Placental epithelial cell (primary cell): ENCODE results near the gene VWA7. TPM values are rescaled to one million over a fixed set of nuclear protein-coding genes. Genes with fewer than 3 reads are reported as not detected.

Experiments
- small RNA-seq: library from RNA; depleted of rRNA; stranded (forward); fragments of <200 nt; gene quantifications from one replicate; pipeline ENCODE3, GENCODE V24; 2012
- total RNA-seq: library from RNA; depleted of rRNA; stranded (reverse); fragments of >200 nt; gene quantifications from 2 replicates; pipeline ENCODE4 v1.2.3, GENCODE V29; 2012

VWA7 gene
- total RNA-seq, result 3.8 and 4.7 TPM in 2 replicates

DNA sequence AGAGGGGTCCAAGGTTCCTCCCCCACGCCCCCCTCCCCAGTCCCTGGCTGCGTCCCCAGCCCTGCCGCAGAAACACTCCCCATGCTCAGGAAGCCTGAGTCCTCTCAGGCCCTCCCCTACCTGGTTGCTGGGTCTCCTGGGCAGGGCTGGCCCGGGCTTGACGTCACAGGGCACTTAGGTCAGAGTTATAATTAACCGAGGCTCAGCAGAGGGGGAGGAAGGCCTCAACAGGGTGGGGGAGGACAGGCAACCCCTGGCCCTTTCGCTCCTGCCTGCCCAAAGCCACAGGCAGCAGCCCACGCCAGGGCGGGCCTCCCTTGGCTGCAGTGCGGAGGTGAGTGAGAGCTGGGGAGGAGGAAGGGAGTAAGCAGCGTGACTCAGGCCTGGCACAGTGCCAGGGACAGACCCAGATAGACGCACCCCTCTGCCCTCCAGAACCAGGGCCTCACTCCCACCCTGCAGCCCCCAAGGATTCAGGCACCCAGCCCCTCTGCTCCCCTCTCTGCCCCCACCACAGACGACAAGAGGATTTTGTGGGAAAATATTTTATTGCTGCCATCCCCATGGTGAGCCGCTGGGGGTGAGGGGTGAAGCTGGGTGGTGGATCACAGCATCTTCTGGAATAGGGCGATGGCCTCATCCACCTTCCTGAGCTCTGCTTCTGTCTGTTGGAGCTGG lies at the start of gene VWA7:
TSS of gene VWA7 (minus strand) at position 340 of the 678 bp plus-strand sequence. CDS start 549 bp downstream, outside the sequence.

GRCh38 chr6:31815025-31815838 lies 38.1 kb upstream of the VWA7 start, which contains the start of the genes HSPA1A and HSPA1L:
Gene HSPA1A, plus strand, starts transcription at chr6:31815543. Its CDS starts 214 bp downstream, at chr6:31815757.
Gene HSPA1L, minus strand, starts transcription at chr6:31815283. Its CDS starts 3,311 bp downstream, at chr6:31811972.

DNA sequence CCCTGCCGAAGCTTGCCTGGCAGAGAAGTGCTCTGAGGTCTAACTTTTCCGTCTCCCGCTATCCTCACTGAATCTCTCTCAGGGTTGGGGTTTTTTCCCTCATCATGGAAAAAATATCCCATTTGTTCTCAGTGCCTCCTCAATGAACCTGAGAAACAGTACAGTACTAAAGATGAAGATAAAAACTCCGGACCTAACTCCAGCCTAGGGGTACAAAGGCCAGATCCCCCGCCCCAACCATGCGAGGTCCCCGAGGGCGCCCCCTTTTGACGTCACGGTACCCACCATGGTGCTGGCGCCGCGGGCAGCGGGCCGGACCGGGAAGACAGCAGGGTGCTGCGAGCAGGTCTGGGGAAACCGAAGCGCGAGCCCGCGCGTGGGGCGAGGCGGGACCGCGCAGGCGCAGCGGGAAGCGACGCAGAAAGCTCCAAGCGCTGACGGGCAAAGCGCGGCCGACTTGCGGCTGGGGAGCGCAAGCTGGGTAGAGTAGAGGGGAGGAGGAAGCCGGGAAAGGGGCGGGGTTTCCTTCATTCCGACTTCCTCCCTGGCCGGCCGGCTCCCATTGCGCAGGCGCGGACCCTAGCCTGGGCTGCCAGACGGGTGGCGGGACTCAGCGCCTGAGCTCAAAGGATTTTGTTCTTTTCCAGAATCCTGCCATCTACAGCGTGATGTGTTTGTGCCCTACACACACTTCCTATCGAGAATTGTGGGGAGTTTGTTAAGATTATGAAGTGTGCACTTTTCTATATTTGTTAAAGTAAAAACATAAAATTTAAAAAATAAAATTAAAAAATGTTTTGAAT lies 29.5 kb upstream of the VWA7 start, which contains the start of gene LSM2:
TSS of gene LSM2 (minus strand) at position 497 of the 803 bp plus-strand sequence. CDS start at position 288, 209 bp downstream.

DNA sequence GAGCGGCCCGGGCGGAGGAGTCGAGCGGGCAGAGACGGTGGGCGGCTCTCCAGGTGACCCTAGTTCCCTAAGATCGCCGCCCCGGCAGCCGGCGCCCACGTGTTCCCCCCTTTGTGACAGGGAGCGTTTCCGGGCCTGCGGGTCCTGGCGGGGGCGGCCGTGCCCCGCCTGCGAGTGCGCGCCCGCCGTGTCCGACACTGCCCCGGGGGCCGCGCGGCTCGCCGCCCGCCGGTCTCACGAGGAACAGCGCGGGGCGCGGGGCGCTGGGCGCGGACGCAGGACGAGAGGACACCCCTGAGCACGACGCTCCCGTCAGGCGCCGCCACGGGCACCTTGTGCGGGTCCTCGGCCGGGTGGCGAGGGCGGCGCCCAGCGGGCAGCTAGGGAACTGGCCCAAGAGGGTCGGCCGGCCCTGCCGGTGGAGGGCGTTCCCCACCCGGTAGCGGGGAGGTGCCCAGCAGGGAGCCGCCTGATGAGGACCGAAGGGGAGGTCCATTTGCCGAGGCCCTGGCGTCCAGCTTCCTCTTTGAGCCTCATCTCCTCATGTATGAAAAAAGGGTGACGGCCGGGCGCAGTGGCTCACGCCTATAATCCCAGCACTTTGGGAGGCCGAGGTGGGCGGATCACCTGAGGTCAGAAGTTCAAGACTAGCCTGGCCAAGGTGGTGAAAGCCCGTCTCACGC lies 18.6 kb upstream of the VWA7 start, which contains the start of gene VARS1:
TSS of gene VARS1 (minus strand) at position 137 of the 683 bp plus-strand sequence. CDS start 535 bp downstream, outside the sequence.

DNA sequence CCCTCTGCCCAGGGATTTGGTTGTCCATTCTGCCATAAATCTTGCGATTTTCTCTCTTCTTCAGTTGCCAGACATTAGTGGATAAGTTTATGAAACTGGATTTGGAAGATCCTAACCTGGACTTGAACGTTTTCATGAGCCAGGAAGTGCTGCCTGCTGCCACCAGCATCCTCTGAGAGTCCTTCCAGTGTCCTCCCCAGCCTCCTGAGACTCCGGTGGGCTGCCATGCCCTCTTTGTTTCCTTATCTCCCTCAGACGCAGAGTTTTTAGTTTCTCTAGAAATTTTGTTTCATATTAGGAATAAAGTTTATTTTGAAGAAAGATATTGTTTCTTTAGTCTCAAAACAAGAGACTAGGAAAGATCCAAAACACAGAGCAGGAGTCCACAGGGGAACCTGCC lies 14.8 kb downstream of the VWA7 start, which contains the start of gene SAPCD1:
TSS of gene SAPCD1 (plus strand) at position 301 of the 400 bp plus-strand sequence. CDS start 399 bp downstream, outside the sequence.

GRCh38 chr6:31739639-31740396 lies 37.3 kb downstream of the VWA7 start, which contains the start of gene MSH5:
Gene MSH5, plus strand, starts transcription at chr6:31740005. Its CDS starts 462 bp downstream, at chr6:31740467.

DNA sequence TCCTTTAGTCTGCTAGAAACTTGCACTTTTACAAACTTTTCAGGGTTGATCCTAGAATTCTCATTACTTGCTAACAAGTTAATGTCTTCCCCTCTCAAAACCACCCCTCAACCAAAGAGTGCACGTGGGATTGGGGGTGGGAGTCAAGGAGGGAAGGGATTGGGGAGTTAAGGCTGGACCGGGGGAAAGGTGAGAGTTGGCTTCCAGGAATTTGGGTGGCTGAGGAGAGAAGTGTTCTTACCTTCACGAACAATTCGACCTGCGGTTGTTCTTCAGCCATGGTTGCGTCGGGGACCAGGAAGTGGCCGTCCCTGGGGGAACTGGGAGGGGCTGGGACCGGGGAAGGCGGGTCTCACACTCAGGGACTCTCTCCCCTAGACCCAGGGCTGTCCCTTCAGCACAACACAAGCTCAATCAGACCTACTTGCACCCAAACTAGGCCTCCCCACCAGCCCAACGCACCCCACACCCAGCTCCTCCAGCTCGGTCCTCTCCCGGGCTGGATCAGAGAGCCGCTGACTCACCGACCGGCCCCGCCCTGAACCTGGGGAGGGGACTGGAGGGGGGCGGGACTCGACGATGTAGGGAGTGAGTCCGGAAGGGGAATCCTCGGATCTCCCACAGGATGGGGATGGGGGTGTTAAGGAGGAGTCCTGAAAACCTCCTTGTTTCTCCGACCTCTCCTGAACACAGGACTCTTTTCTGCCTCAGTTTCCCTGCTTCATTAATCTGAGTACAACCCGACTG lies 40.9 kb downstream of the VWA7 start, which contains the start of gene CLIC1:
TSS of gene CLIC1 (minus strand) at position 510 of the 747 bp plus-strand sequence. CDS start at position 280, 230 bp downstream.

DNA sequence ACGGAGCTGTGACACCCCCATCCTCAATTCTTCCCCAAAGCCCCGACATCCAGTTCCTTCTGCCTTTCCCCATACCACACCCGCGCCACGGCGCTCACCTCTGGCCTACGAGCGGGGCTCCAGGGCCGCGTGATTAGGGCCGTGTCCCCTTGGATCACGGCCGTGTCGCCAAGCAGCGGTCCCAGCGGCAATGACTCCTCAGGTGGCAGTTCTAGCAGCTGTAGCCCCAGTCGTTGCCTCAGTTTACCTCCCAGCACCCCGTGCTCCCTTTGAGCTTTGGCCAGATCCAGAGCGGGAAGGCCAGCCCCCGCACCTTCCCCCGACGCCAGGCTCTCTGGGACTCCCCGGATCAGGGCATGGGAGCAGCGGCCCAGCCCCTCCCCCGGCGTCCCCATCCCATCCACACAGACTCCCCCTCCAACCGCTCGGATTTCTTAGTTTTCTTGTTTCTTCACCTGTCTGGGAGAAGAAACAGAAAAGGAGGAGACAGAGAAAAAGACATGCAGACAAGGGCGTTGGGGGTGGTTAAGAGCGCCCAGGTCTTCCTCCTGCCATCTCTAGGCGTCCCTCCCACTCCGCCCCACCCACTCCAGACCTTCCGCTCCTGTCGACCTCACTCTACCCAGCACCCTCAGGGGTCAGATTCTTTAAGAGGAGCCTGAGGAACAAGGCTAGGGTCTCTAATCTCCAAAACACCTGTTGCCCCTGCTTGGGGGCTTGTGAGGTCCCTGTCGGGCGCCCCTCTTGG lies 48.2 kb downstream of the VWA7 start, which contains the start of gene DDAH2:
TSS of gene DDAH2 (minus strand) at position 533 of the 748 bp plus-strand sequence. CDS start at position 395, 138 bp downstream.

GRCh38 chr6:31723245-31723979 lies 53.7 kb downstream of the VWA7 start, which contains the start of gene MPIG6B:
Gene MPIG6B, plus strand, starts transcription at chr6:31723373. Its CDS starts 11 bp downstream, at chr6:31723384.

DNA sequence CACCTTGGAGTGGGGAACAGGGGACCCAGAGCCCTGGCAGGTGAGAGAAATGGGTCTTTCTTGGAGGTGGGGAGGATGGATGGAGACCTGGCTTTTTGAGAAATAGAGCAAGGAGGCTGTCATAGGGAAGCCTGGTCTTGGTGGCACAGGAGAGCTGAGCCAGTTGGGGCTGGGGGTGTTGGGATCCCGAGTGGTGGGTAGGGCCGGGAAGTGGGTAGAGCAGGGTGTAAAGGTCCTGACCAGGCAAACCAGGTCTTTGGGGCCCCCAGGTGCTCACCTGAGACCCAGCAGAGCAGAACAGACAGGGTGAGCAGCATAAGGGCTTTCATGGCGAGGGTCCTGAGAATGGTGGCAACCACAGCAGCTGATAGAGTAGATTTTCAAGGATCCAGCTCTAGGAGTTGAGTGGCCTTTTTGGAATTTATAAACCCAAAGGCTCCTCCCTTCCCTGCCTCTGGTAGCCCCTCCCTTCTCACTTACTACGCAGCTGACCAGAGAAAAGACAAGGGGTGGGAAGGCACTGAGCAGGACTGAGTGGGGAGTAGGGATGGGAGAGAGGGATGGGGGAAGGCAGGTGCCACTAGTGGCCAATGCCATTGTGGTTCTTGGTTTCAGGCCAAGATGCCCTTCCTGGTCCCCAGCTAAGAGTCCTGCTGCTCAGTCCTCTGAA lies 55.6 kb downstream of the VWA7 start, which contains the start of gene LY6G6C:
TSS of gene LY6G6C (minus strand) at position 396 of the 670 bp plus-strand sequence. CDS start at position 329, 67 bp downstream.

Small RNA genes lying within 50 kb of the gene (small RNA-seq; reads per million reads assigned to genes)
- gene MSH5-SAPCD1 (not detected), gene RF00019 (not detected), gene RNU6-850P (not detected), gene SAPCD1 (not detected)

Other genes with a start within 250 kb of the VWA7 start
- gene MCCD1, start 248.4 kb downstream of the VWA7 start, total RNA-seq, result not detected in 2 replicates
- 338 and 413 TPM in 2 replicates for gene DDX39B, start 235.3 kb downstream of the VWA7 start, total RNA-seq
- 0.43 and 1.2 TPM in 2 replicates for gene ATP6V1G2, start 230.7 kb downstream of the VWA7 start, total RNA-seq
- 37.8 and 46.3 TPM in 2 replicates for gene NFKBIL1, start 229.7 kb downstream of the VWA7 start, total RNA-seq
- gene LTA, start 205.0 kb downstream of the VWA7 start, total RNA-seq, result not detected in 2 replicates
- 1.2 and 1.5 TPM in 2 replicates for gene TNF, start 201.8 kb downstream of the VWA7 start, total RNA-seq
- not detected in 2 replicates for gene LTB, start 194.9 kb downstream of the VWA7 start, total RNA-seq
- gene LST1, start 191.1 kb downstream of the VWA7 start, total RNA-seq, result not detected in 2 replicates
- not detected in 2 replicates for gene NCR3, start 184.3 kb downstream of the VWA7 start, total RNA-seq
- not detected in 2 replicates for gene AIF1, start 162.1 kb downstream of the VWA7 start, total RNA-seq
- gene PRRC2A, start 156.6 kb downstream of the VWA7 start, total RNA-seq, result 56.5 and 78.9 TPM in 2 replicates
- 161 and 237 TPM in 2 replicates for gene BAG6, start 124.7 kb downstream of the VWA7 start, total RNA-seq
- 0.79 and 0.98 TPM in 2 replicates for gene APOM, start 121.4 kb downstream of the VWA7 start, total RNA-seq
- gene C6orf47, start 116.5 kb downstream of the VWA7 start, total RNA-seq, result 25.3 and 25.9 TPM in 2 replicates
- gene GPANK1, start 112.3 kb downstream of the VWA7 start, total RNA-seq, result 18.0 and 27.1 TPM in 2 replicates
- gene CSNK2B, start 111.2 kb downstream of the VWA7 start, total RNA-seq, result 185 and 211 TPM in 2 replicates
- gene LY6G5B, start 107.4 kb downstream of the VWA7 start, total RNA-seq, result 4.9 and 5.9 TPM in 2 replicates
- gene LY6G5C, start 96.3 kb downstream of the VWA7 start, total RNA-seq, result not detected in 2 replicates
- gene ABHD16A, start 74.0 kb downstream of the VWA7 start, total RNA-seq, result 42.8 and 64.6 TPM in 2 replicates
- gene LY6G6F, start 70.5 kb downstream of the VWA7 start, total RNA-seq, result not detected in 2 replicates
- not detected in 2 replicates for gene LY6G6D, start 62.0 kb downstream of the VWA7 start, total RNA-seq
- 0.39 and 3.5 TPM in 2 replicates for gene LY6G6C, start 55.6 kb downstream of the VWA7 start, total RNA-seq
- 0.39 and 0.54 TPM in 2 replicates for gene MPIG6B, start 54.0 kb downstream of the VWA7 start, total RNA-seq
- gene DDAH2, start 48.0 kb downstream of the VWA7 start, total RNA-seq, result 120 and 147 TPM in 2 replicates
- gene CLIC1, start 40.8 kb downstream of the VWA7 start, total RNA-seq, result 568 and 799 TPM in 2 replicates
- gene MSH5, start 37.3 kb downstream of the VWA7 start, total RNA-seq, result 7.9 and 8.6 TPM in 2 replicates
- gene SAPCD1, start 14.7 kb downstream of the VWA7 start, total RNA-seq, result 0.79 TPM in 1 of 2 replicates, not detected in the other
- 30.2 and 90.0 TPM in 2 replicates for gene VARS1, start 18.4 kb upstream of the VWA7 start, total RNA-seq
- gene LSM2, start 29.6 kb upstream of the VWA7 start, total RNA-seq, result 20.4 and 36.8 TPM in 2 replicates
- gene HSPA1L, start 38.0 kb upstream of the VWA7 start, total RNA-seq, result 0.11 and 1.6 TPM in 2 replicates
- 65.7 and 80.9 TPM in 2 replicates for gene HSPA1A, start 38.2 kb upstream of the VWA7 start, total RNA-seq
- 46.0 and 136 TPM in 2 replicates for gene HSPA1B, start 50.4 kb upstream of the VWA7 start, total RNA-seq
- gene NEU1, start 85.5 kb upstream of the VWA7 start, total RNA-seq, result 53.0 and 62.0 TPM in 2 replicates
- gene SLC44A4, start 101.7 kb upstream of the VWA7 start, total RNA-seq, result 0.11 TPM in 1 of 2 replicates, not detected in the other
- gene EHMT2, start 120.4 kb upstream of the VWA7 start, total RNA-seq, result 47.1 and 61.5 TPM in 2 replicates
- gene ZBTB12, start 124.8 kb upstream of the VWA7 start, total RNA-seq, result 2.9 and 4.7 TPM in 2 replicates
- gene C2, start 150.4 kb upstream of the VWA7 start, total RNA-seq, result 0.22 and 1.6 TPM in 2 replicates
- 0.39 TPM in 1 of 2 replicates, not detected in the other for gene CFB, start 168.8 kb upstream of the VWA7 start, total RNA-seq
- 82.8 and 105 TPM in 2 replicates for gene NELFE, start 181.6 kb upstream of the VWA7 start, total RNA-seq
- gene SKIC2, start 181.8 kb upstream of the VWA7 start, total RNA-seq, result 63.2 and 74.0 TPM in 2 replicates
- gene DXO, start 194.8 kb upstream of the VWA7 start, total RNA-seq, result 23.9 and 28.6 TPM in 2 replicates
- 2.2 and 6.3 TPM in 2 replicates for gene C4A, start 204.7 kb upstream of the VWA7 start, total RNA-seq
- gene C4B, start 237.5 kb upstream of the VWA7 start, total RNA-seq, result 4.2 and 6.3 TPM in 2 replicates